ENCODE results near the gene SUCO.

- TF ChIP-seq, protein P1, sequence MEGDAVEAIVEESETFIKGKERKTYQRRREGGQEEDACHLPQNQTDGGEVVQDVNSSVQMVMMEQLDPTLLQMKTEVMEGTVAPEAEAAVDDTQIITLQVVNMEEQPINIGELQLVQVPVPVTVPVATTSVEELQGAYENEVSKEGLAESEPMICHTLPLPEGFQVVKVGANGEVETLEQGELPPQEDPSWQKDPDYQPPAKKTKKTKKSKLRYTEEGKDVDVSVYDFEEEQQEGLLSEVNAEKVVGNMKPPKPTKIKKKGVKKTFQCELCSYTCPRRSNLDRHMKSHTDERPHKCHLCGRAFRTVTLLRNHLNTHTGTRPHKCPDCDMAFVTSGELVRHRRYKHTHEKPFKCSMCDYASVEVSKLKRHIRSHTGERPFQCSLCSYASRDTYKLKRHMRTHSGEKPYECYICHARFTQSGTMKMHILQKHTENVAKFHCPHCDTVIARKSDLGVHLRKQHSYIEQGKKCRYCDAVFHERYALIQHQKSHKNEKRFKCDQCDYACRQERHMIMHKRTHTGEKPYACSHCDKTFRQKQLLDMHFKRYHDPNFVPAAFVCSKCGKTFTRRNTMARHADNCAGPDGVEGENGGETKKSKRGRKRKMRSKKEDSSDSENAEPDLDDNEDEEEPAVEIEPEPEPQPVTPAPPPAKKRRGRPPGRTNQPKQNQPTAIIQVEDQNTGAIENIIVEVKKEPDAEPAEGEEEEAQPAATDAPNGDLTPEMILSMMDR (IDR thresholded peaks at IDR 0.05; ENCODE audit: poor library complexity) = no peak
- TF ChIP-seq EZH2 (IDR thresholded peaks at IDR 0.05; ENCODE audit: borderline replicate concordance) (no peak), EZH2phosphoT487 (IDR thresholded peaks at IDR 0.05; ENCODE audit: low read depth, severe bottlenecking, unreplicated experiment) (no peak)
These were observed 3.3 kb downstream of the SUCO start for GRCh38 chr1:172536256-172536655.
